Stomach smooth muscle (tissue), 2 donors: ENCODE measurements around the gene NEMP2.

ENCODE experiments used
- H3K27ac ChIP-seq: one replicate; pipeline ENCODE4 v1.7.0; 2013; ENCODE audit warnings: mild to moderate bottlenecking, low read length, inconsistent platforms
- H3K27me3 ChIP-seq, 2 donors: one replicate each; pipeline ENCODE4 v1.7.0; 2013; ENCODE audit warnings: low read length in 2 of 2; ENCODE audit not compliant: insufficient read depth in 2 of 2, control insufficient read depth in 1 of 2
- H3K36me3 ChIP-seq, 2 donors: one replicate each; pipeline ENCODE4 v1.7.0; 2013; ENCODE audit warnings: low read length in 2 of 2; ENCODE audit not compliant: control insufficient read depth in 2 of 2, insufficient read depth in 2 of 2
- H3K4me1 ChIP-seq: one replicate; pipeline ENCODE4 v1.7.0; 2013; ENCODE audit warnings: low read length; ENCODE audit not compliant: control insufficient read depth, insufficient read depth
- H3K4me3 ChIP-seq, 2 donors: one replicate each; pipeline ENCODE4 v1.7.0; 2013; ENCODE audit warnings: low read length in 2 of 2
- H3K9ac ChIP-seq, 2 donors: one replicate each; pipeline ENCODE4 v1.7.0; 2013; ENCODE audit warnings: low read length in 2 of 2, mild to moderate bottlenecking in 1 of 2
- H3K9me3 ChIP-seq, 2 donors: one replicate each; pipeline ENCODE4 v1.7.0; 2013; ENCODE audit warnings: low read length in 2 of 2; ENCODE audit not compliant: control insufficient read depth in 2 of 2
- donor health status: healthy.
- donor health status: Pancreatic carcinoma.

The NEMP2 gene

GRCh38 chr2:190457256-190457655 lies 77.3 kb downstream of the NEMP2 start:
- Histone ChIP-seq H3K9me3 (no peaks in the 10 kb centered on the region), H3K4me1 (no peaks in the 10 kb centered on the region), H3K4me3 (no peak overlapping the region), H3K27me3 (no peaks in the 10 kb centered on the region), H3K36me3 (peaks cover 0 to 2% of the 10 kb centered on the region in 2 donors), H3K27ac (no peak overlapping the region), H3K9ac (no peak overlapping the region)

DNA sequence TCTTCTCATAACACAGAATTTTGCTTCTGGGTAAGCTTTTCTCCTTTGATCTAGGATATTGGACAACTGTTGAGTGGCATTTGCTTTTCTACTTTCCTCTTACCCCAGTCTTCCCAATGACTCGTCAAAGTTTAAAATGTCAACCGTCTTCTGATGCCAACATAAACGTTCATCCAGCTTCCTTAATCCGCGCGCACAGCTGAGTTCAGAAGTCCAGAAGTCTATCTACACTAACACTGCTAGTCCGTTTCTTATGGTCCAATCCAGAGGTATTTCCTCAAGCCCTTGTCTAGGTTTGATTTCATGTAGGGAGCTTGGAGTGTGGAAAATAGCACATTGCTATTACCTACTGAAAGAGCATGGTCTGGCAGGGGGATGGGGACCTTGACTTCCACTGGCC lies 77.7 kb downstream of the NEMP2 start:
- H3K9ac ChIP-seq = no peak overlapping the region
- H3K9me3 ChIP-seq = no peaks in the 10 kb centered on the region
- H3K4me1 ChIP-seq = no peaks in the 10 kb centered on the region
- no peak overlapping the region for H3K27ac ChIP-seq
- peaks cover 0 to 2% of the 10 kb centered on the region in 2 donors for H3K36me3 ChIP-seq
- H3K4me3 ChIP-seq = no peak overlapping the region
- no peaks in the 10 kb centered on the region for H3K27me3 ChIP-seq

GRCh38 chr2:190455358-190456095 lies 79.0 kb downstream of the NEMP2 start:
- no peak overlapping the region for H3K4me3 ChIP-seq
- H3K9ac ChIP-seq = no peak overlapping the region
- no peak overlapping the region for H3K27ac ChIP-seq
- H3K9me3 ChIP-seq = no peaks in the 10 kb centered on the region
- H3K36me3 ChIP-seq = peaks cover 0 to 2% of the 10 kb centered on the region in 2 donors
- no peaks in the 10 kb centered on the region for H3K4me1 ChIP-seq
- H3K27me3 ChIP-seq = no peaks in the 10 kb centered on the region

DNA sequence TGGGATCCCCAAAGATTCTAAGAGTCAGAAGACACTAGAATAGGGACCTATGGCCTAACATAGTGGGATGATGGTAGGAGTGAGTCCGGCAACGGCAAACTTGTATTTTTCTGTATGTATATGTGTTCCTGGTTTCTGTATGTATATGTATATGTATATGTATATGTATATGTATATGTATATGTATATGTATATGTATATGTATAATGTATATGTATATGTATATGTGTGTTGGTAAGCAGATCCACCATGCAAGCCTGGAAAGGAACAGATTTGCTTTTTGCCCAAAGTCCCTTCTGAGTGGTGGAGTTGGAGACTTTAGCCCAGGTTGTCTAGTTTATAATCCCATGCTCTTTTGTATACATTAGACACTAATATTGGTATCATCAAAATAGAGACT lies 79.7 kb downstream of the NEMP2 start:
- peaks cover 0 to 2% of the 10 kb centered on the region in 2 donors for H3K36me3 ChIP-seq
- no peaks in the 10 kb centered on the region for H3K9me3 ChIP-seq
- no peak overlapping the region for H3K4me3 ChIP-seq
- H3K27me3 ChIP-seq = no peaks in the 10 kb centered on the region
- H3K27ac ChIP-seq = no peak overlapping the region
- no peaks in the 10 kb centered on the region for H3K4me1 ChIP-seq
- no peak overlapping the region for H3K9ac ChIP-seq
